ENCODE data around the gene ZMAT5. TPM values are rescaled to one million over a fixed set of nuclear protein-coding genes. Genes with fewer than 3 reads are reported as not detected.

The ZMAT5 gene
- total and polyA plus RNA-seq, 8 donors, result 8.3 to 20.7 (median 11.3) TPM

GRCh38 chr22:29798801-29799200, 32.0 kb upstream of the ZMAT5 start:
- H3K4me1 ChIP-seq, result peaks cover 6 to 17% (median 8%) of the 10 kb centered on the region in 3 donors
- ATAC-seq (peak in 3 of 4 donors; percentile 4 to 33 (median 28)), DNase-seq (peak in 1 of 6 donors; percentile 37), FAIRE-seq (no peak)
- no peak overlapping the region for H3K4me3 ChIP-seq
- H3K36me3 ChIP-seq, result peaks cover 0 to 14% (median 0%) of the 10 kb centered on the region in 3 donors
- intact Hi-C loops (cut with DNase I), result no loop called here
- H3K27me3 ChIP-seq, result no peaks in the 10 kb centered on the region
- 54 to 68% methylated on average over 2 of the region's 2 CpGs for WGBS, 2 donors
- no peaks in the 10 kb centered on the region for H3K9me3 ChIP-seq
- peak overlapping the region; percentile 37 to 80 (median 62) for H3K27ac ChIP-seq
- TF ChIP-seq CTCF (IDR thresholded peaks at IDR 0.05), result no peak

GRCh38 chr22:29798318-29798717, 31.5 kb upstream of the ZMAT5 start:
- Histone ChIP-seq H3K9me3 (no peaks in the 10 kb centered on the region), H3K36me3 (peaks cover 0 to 11% (median 0%) of the 10 kb centered on the region in 3 donors), H3K4me3 (no peak overlapping the region), H3K27me3 (no peaks in the 10 kb centered on the region), H3K27ac (peak overlapping the region; percentile 37 to 80 (median 62)), H3K4me1 (peaks cover 6 to 17% (median 8%) of the 10 kb centered on the region in 3 donors)
- FAIRE-seq (no peak), DNase-seq (no peak), ATAC-seq (no peak)
- TF ChIP-seq CTCF (IDR thresholded peaks at IDR 0.05), result no peak
- 72 to 73% methylated on average over 6 of the region's 6 CpGs for WGBS, 2 donors
- intact Hi-C loops (cut with DNase I), result no loop called here

- ATAC-seq, result peak in 1 of 4 donors; percentile 32
Observed at GRCh38 chr22:29797351-29797750, 30.5 kb upstream of the ZMAT5 start.

GRCh38 chr22:29795663-29796062, 28.9 kb upstream of the ZMAT5 start:
- intact Hi-C loops (cut with DNase I), result no loop called here
- TF ChIP-seq CTCF (IDR thresholded peaks at IDR 0.05), result no peak
- FAIRE-seq, result no peak
- peak in 3 of 4 donors; percentile 10 to 59 (median 42) for ATAC-seq
- H3K4me3 ChIP-seq, result no peak overlapping the region
- H3K27me3 ChIP-seq, result no peaks in the 10 kb centered on the region
- no peaks in the 10 kb centered on the region for H3K9me3 ChIP-seq
- WGBS, 2 donors, result 55 to 61% methylated on average over 5 of the region's 5 CpGs
- DNase-seq, result no peak
- peaks cover 6 to 17% (median 8%) of the 10 kb centered on the region in 3 donors for H3K4me1 ChIP-seq
- H3K27ac ChIP-seq, result peak overlapping the region in 2 of 4 donors; percentile 26 to 65
- H3K36me3 ChIP-seq, result peaks cover 0 to 29% (median under 1%) of the 10 kb centered on the region in 3 donors

More at GRCh38 chr22:29797351-29797750, 30.5 kb upstream of the ZMAT5 start:
- Histone ChIP-seq H3K27ac (peak overlapping the region in 2 of 4 donors; percentile 26 to 65), H3K4me1 (peaks cover 6 to 17% (median 8%) of the 10 kb centered on the region in 3 donors), H3K27me3 (no peaks in the 10 kb centered on the region), H3K4me3 (no peak overlapping the region), H3K36me3 (peaks cover 0 to 17% (median 0%) of the 10 kb centered on the region in 3 donors), H3K9me3 (no peaks in the 10 kb centered on the region)
- DNase-seq (no peak), FAIRE-seq (no peak)
- WGBS, 2 donors, result 93 to 95% methylated on average over 3 of the region's 3 CpGs
- intact Hi-C loops (cut with DNase I), result no loop called here
- TF ChIP-seq CTCF (IDR thresholded peaks at IDR 0.05), result no peak

GRCh38 chr22:29793396-29793795, 26.6 kb upstream of the ZMAT5 start:
- WGBS, 2 donors, result 97 to 99% methylated on average over 17 of the region's 17 CpGs
- peaks cover 0 to 43% (median 15%) of the 10 kb centered on the region in 3 donors for H3K36me3 ChIP-seq
- FAIRE-seq, result no peak

More at GRCh38 chr22:29793396-29793795, 26.6 kb upstream of the ZMAT5 start:
- Histone ChIP-seq H3K9me3 (no peaks in the 10 kb centered on the region), H3K27me3 (no peaks in the 10 kb centered on the region), H3K4me3 (no peak overlapping the region), H3K27ac (no peak overlapping the region), H3K4me1 (no peaks in the 10 kb centered on the region)
- ATAC-seq (no peak), DNase-seq (no peak)
- TF ChIP-seq CTCF (IDR thresholded peaks at IDR 0.05), result no peak
- intact Hi-C loops (cut with DNase I), result no loop called here
